Calu3 (cell line): ENCODE results near the gene TCF7L2. TPM values are rescaled to one million over a fixed set of nuclear protein-coding genes. Genes with fewer than 3 reads are reported as not detected.

ENCODE experiments used
- BruUV-seq: library from RNA; stranded (reverse); fragments of 400-500 nt; replicated peaks from 2 replicates; lab custom pipeline; 2021; lab: Mats Ljungman, UMichigan
- CTCF ChIA-PET: fragments of 300-600 bp; sonication (Branson Sonifier 250); formaldehyde crosslinking; loops from one replicate; lab custom pipeline; 2022; ENCODE audit warnings: antibody characterized with exemption; lab: Charles Lee
- DNase-seq: peaks from one replicate; pipeline ENCODE4 v3.0.0; 2022
- H3K27ac Mint-ChIP-seq: one replicate; pipeline ENCODE4 v1.8.0; 2022; ENCODE audit warnings: mixed read lengths; ENCODE audit not compliant: unreplicated experiment
- H3K27me3 Mint-ChIP-seq: one replicate; pipeline ENCODE4 v1.8.0; 2022; ENCODE audit warnings: mixed read lengths; ENCODE audit not compliant: unreplicated experiment
- H3K36me3 Mint-ChIP-seq: one replicate; pipeline ENCODE4 v1.8.0; 2022; ENCODE audit warnings: mild to moderate bottlenecking, moderate library complexity, mixed read lengths; ENCODE audit not compliant: insufficient read depth, unreplicated experiment
- H3K4me1 Mint-ChIP-seq: one replicate; pipeline ENCODE4 v1.8.0; 2022; ENCODE audit warnings: mild to moderate bottlenecking, low read depth, mixed read lengths; ENCODE audit not compliant: unreplicated experiment
- H3K4me3 Mint-ChIP-seq: one replicate; pipeline ENCODE4 v1.8.0; 2022; ENCODE audit warnings: mild to moderate bottlenecking, low read depth, moderate library complexity, mixed read lengths; ENCODE audit not compliant: unreplicated experiment
- H3K9me3 Mint-ChIP-seq: one replicate; pipeline ENCODE4 v1.8.0; 2022; ENCODE audit warnings: low read depth, mixed read lengths; ENCODE audit not compliant: unreplicated experiment
- intact Hi-C: fragments of 100-400 bp; cut with micrococcal nuclease; formaldehyde crosslinking; loops from one replicate; pipeline ENCODE4 v1.10.0; 2022; ENCODE audit not compliant: unreplicated experiment
- total RNA-seq: library from RNA; stranded (reverse); gene quantifications from 2 replicates; pipeline ENCODE4 v1.2.3, GENCODE V29; 2022
- TF ChIP-seq, protein P1 (sequence below): fragments of 200-600 bp; IDR thresholded peaks from one replicate; pipeline ENCODE4 v1.8.0; 2022; ENCODE audit warnings: antibody characterized with exemption; ENCODE audit not compliant: unreplicated experiment

Gene TCF7L2
- total RNA-seq, 1 experiment from 2014 or later = 36.6 TPM

DNA sequence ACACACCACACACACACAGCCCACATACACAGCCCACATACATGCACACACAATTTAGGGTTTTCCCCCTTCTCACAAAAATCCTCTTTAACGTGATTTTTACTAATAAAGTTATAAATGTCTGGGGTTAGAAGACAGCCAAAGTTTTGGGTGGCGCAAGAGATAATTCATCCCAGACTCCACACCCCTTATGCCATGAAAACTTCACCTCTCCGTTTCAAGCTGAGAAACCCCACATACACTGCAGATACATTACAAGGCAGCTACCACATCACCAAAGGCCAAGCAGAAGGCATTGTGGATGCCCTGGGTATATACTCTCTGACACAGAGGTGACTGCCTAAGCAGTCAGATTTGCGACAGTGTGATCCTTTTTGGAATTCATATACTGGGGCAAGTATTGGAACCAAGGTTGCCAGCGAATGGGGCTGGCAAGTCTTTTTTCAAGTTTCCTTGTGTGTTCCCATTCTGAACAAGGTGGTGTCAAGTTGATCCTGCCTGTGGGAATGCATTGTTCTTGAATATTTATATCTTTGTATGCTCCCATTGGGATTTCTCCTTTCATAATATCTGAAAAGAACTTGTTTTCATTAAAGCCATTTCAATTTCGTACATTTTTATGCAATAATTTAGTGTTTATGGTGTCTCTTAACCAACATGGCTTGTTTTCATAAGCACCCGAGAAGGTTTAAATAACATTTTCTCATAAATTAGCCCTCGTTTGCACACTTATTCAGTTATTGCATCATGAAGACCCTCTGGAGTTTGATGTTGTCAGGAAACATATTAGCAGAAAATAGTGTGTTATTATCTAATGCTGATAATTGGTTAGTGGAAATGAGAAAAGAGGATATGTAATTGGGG, 130.2 kb downstream of the TCF7L2 start:
- peaks cover under 1% of the 10 kb centered on the region for H3K36me3 Mint-ChIP-seq
- H3K9me3 Mint-ChIP-seq = no peaks in the 10 kb centered on the region
- no TSS peak for BruUV-seq
- TF ChIP-seq, protein P1, sequence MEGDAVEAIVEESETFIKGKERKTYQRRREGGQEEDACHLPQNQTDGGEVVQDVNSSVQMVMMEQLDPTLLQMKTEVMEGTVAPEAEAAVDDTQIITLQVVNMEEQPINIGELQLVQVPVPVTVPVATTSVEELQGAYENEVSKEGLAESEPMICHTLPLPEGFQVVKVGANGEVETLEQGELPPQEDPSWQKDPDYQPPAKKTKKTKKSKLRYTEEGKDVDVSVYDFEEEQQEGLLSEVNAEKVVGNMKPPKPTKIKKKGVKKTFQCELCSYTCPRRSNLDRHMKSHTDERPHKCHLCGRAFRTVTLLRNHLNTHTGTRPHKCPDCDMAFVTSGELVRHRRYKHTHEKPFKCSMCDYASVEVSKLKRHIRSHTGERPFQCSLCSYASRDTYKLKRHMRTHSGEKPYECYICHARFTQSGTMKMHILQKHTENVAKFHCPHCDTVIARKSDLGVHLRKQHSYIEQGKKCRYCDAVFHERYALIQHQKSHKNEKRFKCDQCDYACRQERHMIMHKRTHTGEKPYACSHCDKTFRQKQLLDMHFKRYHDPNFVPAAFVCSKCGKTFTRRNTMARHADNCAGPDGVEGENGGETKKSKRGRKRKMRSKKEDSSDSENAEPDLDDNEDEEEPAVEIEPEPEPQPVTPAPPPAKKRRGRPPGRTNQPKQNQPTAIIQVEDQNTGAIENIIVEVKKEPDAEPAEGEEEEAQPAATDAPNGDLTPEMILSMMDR = no peak
- H3K27ac Mint-ChIP-seq = no peak overlapping the region
- H3K4me1 Mint-ChIP-seq = peaks cover 22% of the 10 kb centered on the region
- no peak overlapping the region for H3K4me3 Mint-ChIP-seq
- intact Hi-C loops = no loop called here
- DNase-seq = no peak
- no peaks in the 10 kb centered on the region for H3K27me3 Mint-ChIP-seq
- CTCF ChIA-PET = no interaction called here

DNA sequence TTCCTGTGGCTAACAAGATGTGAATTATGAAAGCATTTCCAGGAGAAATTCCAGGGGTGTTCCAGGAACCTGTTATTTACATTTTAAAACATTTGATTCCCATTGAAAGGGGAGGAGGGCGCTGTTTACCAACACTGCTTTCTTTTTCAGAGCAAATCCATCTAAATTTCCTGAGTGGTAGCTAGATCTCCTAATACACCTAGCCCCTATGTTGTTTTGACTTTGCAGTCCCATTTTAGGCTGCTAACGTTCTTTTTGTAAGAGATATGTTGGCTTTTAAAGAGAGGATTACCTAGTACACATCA, 130.8 kb downstream of the TCF7L2 start:
- H3K36me3 Mint-ChIP-seq = peaks cover 6% of the 10 kb centered on the region
- no peak for DNase-seq
- CTCF ChIA-PET = no interaction called here
- no TSS peak for BruUV-seq
- H3K9me3 Mint-ChIP-seq = no peaks in the 10 kb centered on the region
- TF ChIP-seq, protein P1 = no peak
- intact Hi-C loops = no loop called here
- H3K27ac Mint-ChIP-seq = no peak overlapping the region
- no peak overlapping the region for H3K4me3 Mint-ChIP-seq
- peaks cover 27% of the 10 kb centered on the region for H3K4me1 Mint-ChIP-seq
- no peaks in the 10 kb centered on the region for H3K27me3 Mint-ChIP-seq

DNA sequence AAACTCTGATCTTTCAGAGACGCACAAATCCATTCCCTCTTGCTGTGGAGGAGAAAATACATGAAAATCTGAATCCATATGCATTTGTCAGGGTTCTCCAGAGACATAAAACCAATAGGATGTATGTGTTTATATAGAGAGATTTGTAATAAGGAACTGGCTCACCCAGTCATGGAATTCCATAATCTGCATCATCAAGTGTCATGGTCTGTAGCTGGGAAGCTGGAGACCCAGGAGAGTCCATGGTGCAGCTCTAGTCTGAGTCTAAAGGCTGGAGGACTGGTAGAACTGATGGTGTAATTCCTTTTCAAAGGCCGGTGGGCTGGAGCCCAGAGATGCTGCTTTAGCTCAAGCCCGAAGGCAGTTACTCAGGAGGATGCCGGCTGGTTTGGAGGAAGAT, 134.0 kb downstream of the TCF7L2 start:
- CTCF ChIA-PET = no interaction called here
- Mint-ChIP-seq H3K4me3 (no peak overlapping the region), H3K9me3 (no peaks in the 10 kb centered on the region), H3K4me1 (peaks cover 42% of the 10 kb centered on the region), H3K27ac (no peak overlapping the region), H3K36me3 (peaks cover 12% of the 10 kb centered on the region), H3K27me3 (no peaks in the 10 kb centered on the region)
- no TSS peak for BruUV-seq
- intact Hi-C loops = no loop called here
- TF ChIP-seq, protein P1 = no peak
- DNase-seq = no peak

DNA sequence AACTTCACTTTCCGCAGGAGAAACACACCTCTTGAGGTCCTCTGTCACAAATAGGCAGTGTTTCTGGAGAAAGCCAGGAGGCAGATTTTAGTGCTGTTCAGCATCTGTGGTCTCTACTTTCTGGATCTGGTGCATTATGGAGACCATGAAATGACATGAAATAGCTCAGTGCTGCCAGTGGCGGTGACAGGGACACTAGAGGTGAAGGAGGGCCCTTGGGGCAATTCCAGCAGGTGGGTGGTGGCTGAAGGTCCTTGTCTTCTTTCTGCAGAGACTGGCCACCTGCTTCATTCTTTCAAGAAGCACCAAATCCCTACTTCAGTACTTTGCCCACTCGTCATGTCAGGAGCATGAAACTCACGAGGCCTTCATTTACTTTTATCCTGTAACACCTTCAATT, 135.7 kb downstream of the TCF7L2 start:
- Mint-ChIP-seq H3K9me3 (no peaks in the 10 kb centered on the region), H3K4me1 (peaks cover 42% of the 10 kb centered on the region), H3K27ac (peak overlapping the region; percentile 96), H3K4me3 (no peak overlapping the region), H3K27me3 (no peaks in the 10 kb centered on the region), H3K36me3 (peaks cover 15% of the 10 kb centered on the region)
- CTCF ChIA-PET = no interaction called here
- BruUV-seq = no TSS peak
- intact Hi-C loops = no loop called here
- DNase-seq = no peak
- TF ChIP-seq, protein P1 = no peak
